A549 treated with RU486 at 1 μM for 4 hours (cell line): ENCODE results near the gene RPS6KA4. TPM values are rescaled to one million over a fixed set of nuclear protein-coding genes. Genes with fewer than 3 reads are reported as not detected.

Source experiments
- total RNA-seq: library from RNA; stranded (reverse); fragments of 200-300 nt; extraction: Qiagen RNA extraction; gene quantifications from 5 replicates; pipeline ENCODE4 v1.2.3, GENCODE V29; 2022; ENCODE audit warnings: low read depth

RPS6KA4 gene
- total RNA-seq = 53.6 to 72.2 TPM (median 60.9 TPM) in 5 replicates

GRCh38 chr11:64358907-64359711 is at the start of gene RPS6KA4:
Gene RPS6KA4, plus strand, starts transcription at chr11:64359162. Its CDS starts 74 bp downstream, at chr11:64359236.

GRCh38 chr11:64317325-64317960 is 41.5 kb upstream of the RPS6KA4 start, which contains the start of gene TRMT112:
Gene TRMT112, minus strand, starts transcription at chr11:64317559. Its CDS starts 33 bp downstream, at chr11:64317526.

GRCh38 chr11:64317961-64318765 is 40.8 kb upstream of the RPS6KA4 start, which contains the start of gene PRDX5:
Gene PRDX5, plus strand, starts transcription at chr11:64318121. Its CDS starts 95 bp downstream, at chr11:64318216.

GRCh38 chr11:64339754-64340408 is 19.1 kb upstream of the RPS6KA4 start, which contains the start of gene CCDC88B:
Gene CCDC88B, plus strand, starts transcription at chr11:64340204. Its CDS starts 63 bp downstream, at chr11:64340267.

Other genes starting within 250 kb of the RPS6KA4 start
- 8.8 to 17.0 TPM (median 12.8 TPM) in 5 replicates for gene MACROD1, start 193.0 kb upstream of the RPS6KA4 start, total RNA-seq
- gene STIP1, start 173.0 kb upstream of the RPS6KA4 start, total RNA-seq = 234 to 268 TPM (median 258 TPM) in 5 replicates
- gene FERMT3, start 152.4 kb upstream of the RPS6KA4 start, total RNA-seq = 1.0 to 3.1 TPM (median 1.7 TPM) in 5 replicates
- 16.8 to 27.5 TPM (median 24.3 TPM) in 5 replicates for gene TRPT1, start 133.0 kb upstream of the RPS6KA4 start, total RNA-seq
- 29.7 to 43.8 TPM (median 32.1 TPM) in 5 replicates for gene NUDT22, start 132.9 kb upstream of the RPS6KA4 start, total RNA-seq
- gene DNAJC4, start 128.6 kb upstream of the RPS6KA4 start, total RNA-seq = 15.4 to 22.6 TPM (median 19.5 TPM) in 5 replicates
- 35.4 to 59.8 TPM (median 51.1 TPM) in 5 replicates for gene VEGFB, start 124.6 kb upstream of the RPS6KA4 start, total RNA-seq
- 128 to 139 TPM (median 132 TPM) in 5 replicates for gene FKBP2, start 118.1 kb upstream of the RPS6KA4 start, total RNA-seq
- gene PPP1R14B, start 112.2 kb upstream of the RPS6KA4 start, total RNA-seq = 237 to 395 TPM (median 394 TPM) in 5 replicates
- gene PLCB3, start 107.6 kb upstream of the RPS6KA4 start, total RNA-seq = 14.4 to 21.5 TPM (median 18.8 TPM) in 5 replicates
- 78.0 to 107 TPM (median 94.9 TPM) in 5 replicates for gene BAD, start 74.5 kb upstream of the RPS6KA4 start, total RNA-seq
- gene GPR137, start 73.3 kb upstream of the RPS6KA4 start, total RNA-seq = 28.5 to 53.9 TPM (median 46.0 TPM) in 5 replicates
- gene KCNK4, start 67.9 kb upstream of the RPS6KA4 start, total RNA-seq = 0.21 TPM in 1 of 5 replicates, not detected in the others
- gene CATSPERZ, start 58.8 kb upstream of the RPS6KA4 start, total RNA-seq = 2.4 to 2.8 TPM (median 2.7 TPM) in 5 replicates
- 40.8 to 70.7 TPM (median 67.3 TPM) in 5 replicates for gene ESRRA, start 53.6 kb upstream of the RPS6KA4 start, total RNA-seq
- gene TRMT112, start 41.6 kb upstream of the RPS6KA4 start, total RNA-seq = 402 to 483 TPM (median 442 TPM) in 5 replicates
- 376 to 487 TPM (median 476 TPM) in 5 replicates for gene PRDX5, start 41.0 kb upstream of the RPS6KA4 start, total RNA-seq
- gene CCDC88B, start 19.0 kb upstream of the RPS6KA4 start, total RNA-seq = 9.8 to 13.4 TPM (median 12.1 TPM) in 5 replicates
- gene SLC22A11, start 196.8 kb downstream of the RPS6KA4 start, total RNA-seq = 0.05 to 0.32 TPM (median 0.13 TPM) in 3 of 5 replicates, not detected in the others
- not detected in 5 replicates for gene SLC22A12, start 232.1 kb downstream of the RPS6KA4 start, total RNA-seq